Heart left ventricle (tissue), 16 donors: ENCODE measurements around the gene FLT4. TPM values are rescaled to one million over a fixed set of nuclear protein-coding genes. Genes with fewer than 3 reads are reported as not detected.
A peak's percentile ranks its signal among the peaks of the same experiment; 100 is the strongest.

Source experiments
- ATAC-seq, 4 donors: fragments of 200-7000 bp; cut with Tn5 transposase; one replicate each; pipeline ENCODE4 v1.9.1; 2020 to 2022; ENCODE audit warnings: moderate library complexity in 4 of 4, mild to moderate bottlenecking in 3 of 4, moderate number of reproducible peaks in 1 of 4
- DNase-seq, 5 donors: peaks; one replicate each; pipeline ENCODE4 v3.0.0-alpha.2; 2020
- H3K27ac ChIP-seq, 12 donors: fragments of 200-600 bp; sonication (generic) in 4 of 12; one replicate each; pipeline versions ENCODE4 v1.5.0 to v1.8.0; 2016 to 2022; ENCODE audit warnings: mild to moderate bottlenecking in 2 of 12
- H3K27me3 ChIP-seq, 9 donors: fragments of 200-600 bp; sonication (generic) in 2 of 9; one replicate each; pipeline versions ENCODE4 v1.5.1 to v1.8.0; 2016 to 2022; ENCODE audit warnings: mild to moderate bottlenecking in 3 of 9
- H3K36me3 ChIP-seq, 9 donors: fragments of 200-600 bp; sonication (generic) in 2 of 9; one replicate each; pipeline versions ENCODE4 v1.5.0 to v1.8.0; 2018 to 2022; ENCODE audit warnings: mild to moderate bottlenecking in 2 of 9
- H3K4me1 ChIP-seq, 12 donors: fragments of 200-600 bp; sonication (generic) in 4 of 12; one replicate each; pipeline versions ENCODE4 v1.5.0 to v1.8.0; 2016 to 2022; ENCODE audit warnings: mild to moderate bottlenecking in 3 of 12
- H3K4me3 ChIP-seq, 12 donors: fragments of 200-600 bp; sonication (generic) in 4 of 12; one replicate each; pipeline versions ENCODE4 v1.5.0 to v1.8.0; 2017 to 2022; ENCODE audit warnings: mild to moderate bottlenecking in 9 of 12, moderate library complexity in 4 of 12
- H3K9me3 ChIP-seq, 12 donors: fragments of 200-600 bp; sonication (generic) in 4 of 12; one replicate each; pipeline versions ENCODE4 v1.5.0 to v1.8.0; 2016 to 2022; ENCODE audit warnings: mild to moderate bottlenecking in 1 of 12
- CTCF ChIP-seq, 12 donors: fragments of 200-600 bp; sonication (generic) in 4 of 12; IDR thresholded peaks; one replicate each; pipeline versions ENCODE4 v1.5.0 to v1.8.0; 2018 to 2022; ENCODE audit warnings: antibody characterized with exemption in 12 of 12, mild to moderate bottlenecking in 5 of 12
- POLR2A ChIP-seq, 2 donors: fragments of 450-650 bp; IDR thresholded peaks; one replicate each; pipeline ENCODE4 v1.6.1; 2017; ENCODE audit warnings: antibody characterized with exemption in 2 of 2, mild to moderate bottlenecking in 2 of 2, moderate library complexity in 2 of 2
- WGBS, 4 donors: extraction: QIAGEN DNeasy Blood & Tissue Kit in 2 of 4; methylation state at CpG; one replicate each; pipeline versions ENCODE4 v1.1.5 to v1.1.7; 2013 to 2018; 5-methylcytosine and 5-hydroxymethylcytosine counted together
- intact Hi-C, 10 donors: fragments of 100-400 bp; cut with DNase I; formaldehyde crosslinking; loops; one replicate each; pipeline versions ENCODE4 v1.11.1 to v1.14.2; 2022
- polyA plus RNA-seq, 2 donors: library from polyadenylated mRNA; stranded (reverse); fragments of 200-250 nt; gene quantifications; one replicate each; pipeline ENCODE4 v1.2.3, GENCODE V29; 2013
- total RNA-seq, 9 donors: library from RNA; depleted of rRNA in 2 of 9; stranded (reverse); fragments of >200 nt in 2 of 9; fragmentation: NEBNext Ultra II Directional in 3 of 9; extraction: Animal tissue kit (Norgen Biotek cat#: 25700) in 3 of 9; gene quantifications; one replicate each; pipeline versions ENCODE4 v1.1.0 to v1.2.4, GENCODE V29; 2016 to 2023
- donor health status: ischemic (EF 13 %, LVEDD 7.1; RV severe dilation, severe dysfunction).
- donor health status: healthy with polysubstance abuse.
- donor health status: DM: no; HTN: yes; CAD: no.
- donor health status: DM: no; HTN: no; CAD: no.
- donor health status: ischemic (EF 25% LVEDD 6.9; RV normal size, moderate dysfunction).
- donor health status: ischemic (EF 25% LVEDD 5.7; RV mildly dilated, moderate dysfunction).
- donor health status: healthy.
- donor health status: DM: yes; HTN: yes; CAD: no.
- donor health status: ischemic (EF 35%, LVEDD 5.7; RV mildly dilated, moderate dysfunction).
- donor health status: nonischemic (EF 11% LVEDD 7.7; RV severe dilation, severe dysfunction).
- donor health status: DM: yes; HTN: yes; CAD: no.
- donor health status: PGD.
- donor health status: ischemic (EF 29% LVEDD 5.4; RV normal size, mild dysfunction).
- donor health status: nonischemic (EF 23%, LVEDD 6.1; RV moderate dilation, normal function).

Gene FLT4
- total and polyA plus RNA-seq, 11 donors = 2.1 to 13.7 (median 6.3) TPM

GRCh38 chr5:180625125-180625790, 24.1 kb downstream of the FLT4 start:
- Histone ChIP-seq H3K36me3 (peaks cover 0 to 5% (median 0%) of the 10 kb centered on the region in 9 donors), H3K4me3 (no peak overlapping the region), H3K27me3 (peaks cover 0 to 1% (median 0%) of the 10 kb centered on the region in 9 donors), H3K4me1 (peaks cover 0 to 14% (median 3%) of the 10 kb centered on the region in 12 donors), H3K9me3 (no peaks in the 10 kb centered on the region), H3K27ac (no peak overlapping the region)
- intact Hi-C loops = no loop called here
- TF ChIP-seq CTCF (IDR thresholded peaks at IDR 0.05) (no peak), POLR2A (IDR thresholded peaks at IDR 0.05) (no peak)
- ATAC-seq (no peak), DNase-seq (peak in 1 of 5 donors; percentile 13)
- WGBS, 4 donors = 77 to 87% (median 83%) methylated on average over 8 to 10 of the region's 10 CpGs

- H3K9me3 ChIP-seq = no peaks in the 10 kb centered on the region
- H3K27me3 ChIP-seq = peaks cover 0 to 8% (median 2%) of the 10 kb centered on the region in 9 donors
- no peak overlapping the region for H3K27ac ChIP-seq
- DNase-seq (peak in 1 of 5 donors; percentile 17), ATAC-seq (no peak)
- TF ChIP-seq POLR2A (IDR thresholded peaks at IDR 0.05) (no peak), CTCF (IDR thresholded peaks at IDR 0.05) (no peak)
- peaks cover 0 to 14% (median 3%) of the 10 kb centered on the region in 12 donors for H3K4me1 ChIP-seq
- H3K36me3 ChIP-seq = peaks cover 0 to 5% (median 0%) of the 10 kb centered on the region in 9 donors
- H3K4me3 ChIP-seq = no peak overlapping the region
- intact Hi-C loops = no loop called here
- WGBS, 4 donors = 45 to 58% (median 55%) methylated on average over 2 to 5 of the region's 5 CpGs; no CpG with 5 or more reads in 1 of the 4 donors
Measured at GRCh38 chr5:180624587-180624986, 24.8 kb downstream of the FLT4 start.

GRCh38 chr5:180623844-180624243, 25.6 kb downstream of the FLT4 start:
- Histone ChIP-seq H3K27me3 (peaks cover 0 to 13% (median 2%) of the 10 kb centered on the region in 9 donors), H3K36me3 (peaks cover 0 to 8% (median 0%) of the 10 kb centered on the region in 9 donors), H3K4me3 (no peak overlapping the region), H3K4me1 (peaks cover 0 to 14% (median 3%) of the 10 kb centered on the region in 12 donors), H3K9me3 (no peaks in the 10 kb centered on the region), H3K27ac (peak overlapping the region in 10 of 12 donors; percentile 3 to 68 (median 48))
- intact Hi-C loops = no loop called here
- DNase-seq = peak in 1 of 5 donors; percentile 18
- TF ChIP-seq CTCF (IDR thresholded peaks at IDR 0.05) = no peak
- 78 to 87% (median 86%) methylated on average over 14 to 15 of the region's 15 CpGs for WGBS, 4 donors
- ATAC-seq = peak in 1 of 4 donors; percentile 12

- intact Hi-C loops = no loop called here
- Histone ChIP-seq H3K36me3 (peaks cover 0 to 12% (median 0%) of the 10 kb centered on the region in 9 donors), H3K27me3 (peaks cover 0 to 17% (median 2%) of the 10 kb centered on the region in 9 donors), H3K9me3 (no peaks in the 10 kb centered on the region), H3K4me3 (no peak overlapping the region), H3K27ac (peak overlapping the region in 10 of 12 donors; percentile 3 to 68 (median 48)), H3K4me1 (peaks cover 0 to 18% (median 3%) of the 10 kb centered on the region in 12 donors)
- TF ChIP-seq CTCF (IDR thresholded peaks at IDR 0.05) (no peak), POLR2A (IDR thresholded peaks at IDR 0.05) (no peak)
- WGBS, 4 donors = 65 to 91% (median 73%) methylated on average over 9 to 10 of the region's 10 CpGs
- peak in 1 of 4 donors; percentile 50 for ATAC-seq
- no peak for DNase-seq
Measured at GRCh38 chr5:180623411-180623834, 26.0 kb downstream of the FLT4 start.
